ENCODE data around the gene DOK3. TPM values are rescaled to one million over a fixed set of nuclear protein-coding genes. Genes with fewer than 3 reads are reported as not detected.
A peak's percentile ranks its signal among the peaks of the same experiment; 100 is the strongest.

DOK3 gene
- total and polyA plus RNA-seq, 7 donors = 3.0 to 20.2 (median 7.1) TPM

DNA sequence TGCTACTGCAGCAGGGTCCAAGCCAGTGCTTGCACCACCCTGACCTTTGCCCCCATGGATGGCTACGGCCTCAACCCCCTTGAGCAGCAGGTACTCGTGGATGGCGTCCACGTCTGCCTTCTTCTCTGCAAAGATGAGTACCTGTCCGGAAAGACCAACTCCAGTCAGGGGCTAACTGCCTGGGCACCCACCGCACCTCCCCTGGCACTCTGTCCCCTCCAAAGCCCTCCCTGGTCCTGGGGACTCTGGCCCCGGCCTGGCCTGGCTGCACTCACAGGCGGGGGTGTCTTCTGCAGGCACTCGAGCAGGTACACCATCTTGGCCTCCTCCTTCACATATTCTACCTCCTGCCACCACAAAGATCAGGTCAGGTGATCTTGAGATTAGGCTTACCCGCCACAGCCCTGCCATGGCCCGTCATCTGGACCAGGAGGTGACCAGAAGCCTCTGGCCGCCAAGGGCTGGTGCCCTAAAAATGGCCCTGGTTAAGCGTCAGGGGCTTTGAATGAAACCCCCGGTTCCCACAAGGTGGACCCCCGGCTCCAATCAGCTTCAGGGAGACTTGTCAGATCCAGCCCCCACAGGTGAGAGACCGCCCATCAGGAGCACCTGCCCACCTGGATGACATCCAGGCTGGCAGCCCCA is 3.2 kb upstream of the DOK3 start:
- DNase-seq = no peak
- WGBS, 2 donors = 92 to 95% methylated on average over 16 of the region's 16 CpGs
- TF ChIP-seq POLR2AphosphoS5 (IDR thresholded peaks at IDR 0.05) (no peak), EP300 (IDR thresholded peaks at IDR 0.05) (no peak), POLR2A (IDR thresholded peaks at IDR 0.05) (no peak)
- TF ChIP-seq, protein P1, sequence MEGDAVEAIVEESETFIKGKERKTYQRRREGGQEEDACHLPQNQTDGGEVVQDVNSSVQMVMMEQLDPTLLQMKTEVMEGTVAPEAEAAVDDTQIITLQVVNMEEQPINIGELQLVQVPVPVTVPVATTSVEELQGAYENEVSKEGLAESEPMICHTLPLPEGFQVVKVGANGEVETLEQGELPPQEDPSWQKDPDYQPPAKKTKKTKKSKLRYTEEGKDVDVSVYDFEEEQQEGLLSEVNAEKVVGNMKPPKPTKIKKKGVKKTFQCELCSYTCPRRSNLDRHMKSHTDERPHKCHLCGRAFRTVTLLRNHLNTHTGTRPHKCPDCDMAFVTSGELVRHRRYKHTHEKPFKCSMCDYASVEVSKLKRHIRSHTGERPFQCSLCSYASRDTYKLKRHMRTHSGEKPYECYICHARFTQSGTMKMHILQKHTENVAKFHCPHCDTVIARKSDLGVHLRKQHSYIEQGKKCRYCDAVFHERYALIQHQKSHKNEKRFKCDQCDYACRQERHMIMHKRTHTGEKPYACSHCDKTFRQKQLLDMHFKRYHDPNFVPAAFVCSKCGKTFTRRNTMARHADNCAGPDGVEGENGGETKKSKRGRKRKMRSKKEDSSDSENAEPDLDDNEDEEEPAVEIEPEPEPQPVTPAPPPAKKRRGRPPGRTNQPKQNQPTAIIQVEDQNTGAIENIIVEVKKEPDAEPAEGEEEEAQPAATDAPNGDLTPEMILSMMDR (IDR thresholded peaks at IDR 0.05) = no peak
- H3K9me3 ChIP-seq = no peaks in the 10 kb centered on the region
- intact Hi-C loops (cut with DNase I) = loop anchor here (10.0 kb wide), 1 partner anchor 198 kb away; the partner anchor contains the start of gene MXD3
- peaks cover 0 to 22% (median 12%) of the 10 kb centered on the region in 4 donors for H3K4me1 ChIP-seq
- H3K36me3 ChIP-seq = peaks cover 28 to 59% (median 46%) of the 10 kb centered on the region in 4 donors
- no peak overlapping the region for H3K4me3 ChIP-seq
- H3K27me3 ChIP-seq = no peaks in the 10 kb centered on the region
- no peak overlapping the region for H3K27ac ChIP-seq

DNA sequence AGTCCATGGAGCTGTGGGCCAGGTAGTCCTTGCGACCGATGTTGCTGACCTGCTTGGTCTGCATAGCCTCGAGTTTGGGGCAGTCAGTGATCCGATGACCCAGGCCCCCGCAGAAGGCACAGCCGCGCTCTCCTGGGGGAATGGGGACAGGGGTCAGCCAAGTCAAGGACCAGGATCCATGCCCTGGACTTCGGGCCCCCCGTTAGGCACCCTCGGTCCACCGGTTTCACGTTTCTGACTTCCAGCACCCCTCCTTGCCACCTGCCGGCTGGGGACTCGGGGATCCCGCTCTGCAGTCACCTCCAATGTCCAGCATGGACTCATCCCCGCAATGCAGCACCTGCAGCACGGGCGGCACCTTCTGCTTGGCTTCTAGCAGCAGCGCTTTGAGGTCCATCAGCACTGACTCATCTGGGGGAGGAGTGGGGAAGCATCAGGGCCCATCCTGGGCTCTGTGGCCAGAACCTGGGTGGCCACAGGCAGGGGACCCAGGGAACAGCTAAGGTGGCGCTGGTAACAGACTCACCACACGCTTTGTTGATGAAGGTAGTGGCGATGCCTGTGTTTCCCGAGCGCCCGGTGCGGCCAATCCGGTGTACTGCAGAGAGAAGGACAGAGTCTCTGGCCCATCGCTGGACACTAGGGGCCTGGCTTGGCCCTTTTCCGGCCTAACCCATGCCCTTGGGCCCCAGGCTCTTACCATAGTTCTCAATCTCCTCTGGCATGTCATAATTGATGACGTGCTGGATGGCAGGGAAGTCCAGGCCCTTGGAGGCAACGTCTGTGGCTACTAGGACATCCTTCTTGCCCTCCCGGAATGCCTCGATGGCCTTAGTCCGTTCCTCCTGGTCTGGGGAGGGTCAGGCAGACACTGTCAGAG is 2.4 kb upstream of the DOK3 start:
- TF ChIP-seq POLR2A (IDR thresholded peaks at IDR 0.05) (no peak), EP300 (IDR thresholded peaks at IDR 0.05) (no peak), POLR2AphosphoS5 (IDR thresholded peaks at IDR 0.05) (no peak)
- TF ChIP-seq, protein P1 (IDR thresholded peaks at IDR 0.05) = no peak
- DNase-seq = no peak
- WGBS, 2 donors = 95 to 96% methylated on average over 34 of the region's 34 CpGs
- Histone ChIP-seq H3K4me1 (peaks cover 0 to 17% (median 12%) of the 10 kb centered on the region in 4 donors), H3K27me3 (no peaks in the 10 kb centered on the region), H3K36me3 (peaks cover 28 to 59% (median 46%) of the 10 kb centered on the region in 4 donors), H3K9me3 (no peaks in the 10 kb centered on the region), H3K27ac (no peak overlapping the region), H3K4me3 (no peak overlapping the region)
- intact Hi-C loops (cut with DNase I) = loop anchor here (10.0 kb wide), 1 partner anchor 197 kb away; the partner anchor contains the start of gene MXD3

DNA sequence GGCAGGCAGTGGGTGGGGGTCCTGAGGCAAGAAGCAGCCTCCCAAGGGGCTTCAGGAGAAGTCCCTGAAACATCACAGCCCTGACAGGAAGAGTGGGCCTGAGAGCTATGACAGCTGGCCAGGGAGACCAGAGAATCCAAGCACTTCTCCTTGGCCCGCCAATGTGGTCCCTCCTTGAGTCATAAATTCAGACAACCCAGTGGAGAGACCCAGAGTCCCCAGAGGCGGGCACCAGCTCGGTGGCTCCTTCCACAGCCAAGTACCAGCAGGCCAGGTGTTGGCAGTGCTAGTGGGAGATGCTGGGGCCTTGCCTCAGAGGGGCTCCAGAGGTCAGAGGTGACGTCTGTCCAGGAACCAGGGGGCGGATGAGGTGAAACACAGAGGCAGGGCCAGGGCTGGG is 1.6 kb upstream of the DOK3 start:
- intact Hi-C loops (cut with DNase I) = loop anchor here (10.0 kb wide), 1 partner anchor 196 kb away; the partner anchor contains the start of gene MXD3
- Histone ChIP-seq H3K27ac (peak overlapping the region in 1 of 4 donors; percentile 38), H3K4me3 (no peak overlapping the region), H3K4me1 (peaks cover 0 to 15% (median 10%) of the 10 kb centered on the region in 4 donors), H3K36me3 (peaks cover 28 to 59% (median 46%) of the 10 kb centered on the region in 4 donors), H3K27me3 (no peaks in the 10 kb centered on the region), H3K9me3 (no peaks in the 10 kb centered on the region)
- WGBS, 2 donors = 76 to 89% methylated on average over 5 of the region's 5 CpGs
- TF ChIP-seq POLR2A (IDR thresholded peaks at IDR 0.05) (no peak), EP300 (IDR thresholded peaks at IDR 0.05) (no peak), POLR2AphosphoS5 (IDR thresholded peaks at IDR 0.05) (no peak)
- TF ChIP-seq, protein P1 (IDR thresholded peaks at IDR 0.05) = no peak
- DNase-seq = no peak

DNA sequence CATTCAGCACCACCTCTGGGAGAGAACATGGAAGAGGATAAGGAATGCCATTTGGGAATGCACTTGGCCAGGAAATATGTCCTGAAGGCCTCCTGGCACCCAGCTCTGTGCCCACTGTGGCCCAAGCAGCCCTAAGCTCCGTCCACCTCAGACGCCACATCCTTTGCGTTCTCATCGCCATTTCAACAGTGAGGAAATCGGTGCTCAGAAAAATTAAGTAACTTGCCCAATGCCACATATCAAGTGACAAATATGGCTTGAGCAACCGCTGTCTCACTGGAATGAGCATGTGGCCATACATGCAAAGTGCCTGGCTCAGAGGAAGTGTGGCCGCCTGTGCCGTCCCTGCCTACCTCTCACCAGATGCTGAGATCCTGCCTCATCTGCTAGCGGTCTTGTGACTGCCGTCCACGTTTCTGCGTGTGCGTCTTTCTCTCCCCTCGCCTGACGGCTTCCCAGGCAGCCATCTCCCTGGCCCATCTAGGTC is 984 bp upstream of the DOK3 start:
- 72 to 88% methylated on average over 15 of the region's 15 CpGs for WGBS, 2 donors
- Histone ChIP-seq H3K4me1 (peaks cover 0 to 9% (median 4%) of the 10 kb centered on the region in 4 donors), H3K27ac (peak overlapping the region in 2 of 4 donors; percentile 14 to 38), H3K4me3 (no peak overlapping the region), H3K36me3 (peaks cover 28 to 56% (median 46%) of the 10 kb centered on the region in 4 donors), H3K9me3 (no peaks in the 10 kb centered on the region), H3K27me3 (no peaks in the 10 kb centered on the region)
- peak in 1 of 4 donors; percentile 18 for TF ChIP-seq POLR2AphosphoS5 (IDR thresholded peaks at IDR 0.05)
- TF ChIP-seq EP300 (IDR thresholded peaks at IDR 0.05) = no peak
- intact Hi-C loops (cut with DNase I) = loop anchor here (10.0 kb wide), 1 partner anchor 196 kb away; the partner anchor contains the start of gene MXD3
- DNase-seq = no peak
